GM19438 (cell line): ENCODE data around the gene ANXA6.
A peak's percentile ranks its signal among the peaks of the same experiment; 100 is the strongest.

Experiments
- ATAC-seq: cut with Tn5 transposase; IDR thresholded peaks from one replicate; pipeline ENCODE4 v1.9.1; 2021; ENCODE audit warnings: low read depth; ENCODE audit not compliant: unreplicated experiment

ANXA6 gene

DNA sequence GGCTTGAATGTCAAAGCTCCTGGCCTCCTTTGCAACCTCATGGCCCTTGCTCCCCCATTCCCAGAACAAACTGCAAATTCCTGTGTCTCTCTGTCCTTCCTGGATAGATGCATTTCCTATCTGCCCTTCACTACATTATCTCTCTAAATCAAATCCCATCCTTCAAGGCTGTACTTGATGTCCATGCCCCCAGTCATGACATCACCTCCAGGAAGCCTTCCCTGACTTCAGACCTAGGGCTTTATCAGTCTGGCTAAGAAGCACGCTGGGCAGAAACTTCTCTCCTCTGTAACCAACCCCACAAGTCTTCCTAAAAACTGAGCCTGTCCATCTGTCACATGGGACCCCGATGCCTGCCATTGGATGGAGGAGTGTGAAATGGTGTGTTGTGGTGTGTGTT lies 51.1 kb downstream of the ANXA6 start:
- ATAC-seq = no peak

DNA sequence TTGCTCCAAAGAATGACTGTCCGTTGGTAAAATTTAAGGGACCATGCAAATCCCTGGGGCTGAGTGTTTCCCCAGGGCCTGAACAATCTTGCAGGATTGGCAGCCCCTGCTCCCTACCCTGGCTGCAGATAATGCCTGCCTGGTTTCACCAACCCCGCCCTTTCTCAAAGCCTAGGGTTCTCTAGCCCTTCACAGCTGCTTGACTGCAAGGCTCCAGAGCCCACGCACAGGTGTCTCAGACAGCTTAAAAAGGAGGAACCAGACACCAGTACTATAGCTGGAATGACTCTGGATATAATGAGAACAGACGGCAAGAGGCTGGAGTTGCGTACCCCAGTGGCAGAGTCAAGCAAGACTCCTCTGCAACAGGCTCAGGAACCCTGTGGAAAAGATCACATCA lies 51.5 kb downstream of the ANXA6 start:
- ATAC-seq = no peak

DNA sequence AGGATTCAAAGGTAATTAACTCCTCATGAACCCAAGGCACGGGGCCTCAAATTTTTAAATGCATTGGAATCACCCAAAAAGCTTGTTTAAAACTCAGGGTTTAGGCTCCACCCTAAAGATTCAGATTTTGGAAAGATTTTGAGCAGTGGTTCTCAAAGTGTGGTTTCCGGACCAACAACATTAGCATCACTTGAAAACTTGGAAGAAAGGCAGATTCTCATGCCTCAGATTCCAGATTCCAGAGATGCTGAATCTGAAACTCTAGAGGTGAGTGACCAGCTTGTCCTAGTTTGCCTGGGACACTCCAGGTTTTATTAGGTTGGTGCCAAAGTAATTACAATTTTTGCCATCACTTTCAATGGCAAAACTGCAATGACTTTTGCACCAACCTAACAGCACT lies 52.0 kb downstream of the ANXA6 start:
- no peak for ATAC-seq

DNA sequence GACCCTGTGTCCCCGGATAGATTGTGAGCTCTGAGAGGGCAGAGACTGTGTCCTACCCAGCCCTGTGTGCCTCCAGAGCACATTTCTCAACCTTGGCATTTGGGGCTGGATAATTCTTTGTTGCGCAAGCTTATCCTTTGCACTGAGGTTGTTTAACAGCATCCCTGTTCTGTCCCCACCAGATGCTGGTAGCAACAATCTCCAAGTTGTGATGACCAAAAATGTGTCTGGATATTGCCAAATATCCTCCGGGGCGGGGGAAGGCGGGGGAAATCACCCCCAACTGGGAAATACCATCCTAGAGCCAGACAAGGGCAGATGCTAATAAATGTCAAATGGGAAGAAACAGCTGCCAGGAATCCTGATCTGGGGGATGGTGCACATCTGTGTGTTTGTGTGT lies 52.8 kb downstream of the ANXA6 start:
- no peak for ATAC-seq

DNA sequence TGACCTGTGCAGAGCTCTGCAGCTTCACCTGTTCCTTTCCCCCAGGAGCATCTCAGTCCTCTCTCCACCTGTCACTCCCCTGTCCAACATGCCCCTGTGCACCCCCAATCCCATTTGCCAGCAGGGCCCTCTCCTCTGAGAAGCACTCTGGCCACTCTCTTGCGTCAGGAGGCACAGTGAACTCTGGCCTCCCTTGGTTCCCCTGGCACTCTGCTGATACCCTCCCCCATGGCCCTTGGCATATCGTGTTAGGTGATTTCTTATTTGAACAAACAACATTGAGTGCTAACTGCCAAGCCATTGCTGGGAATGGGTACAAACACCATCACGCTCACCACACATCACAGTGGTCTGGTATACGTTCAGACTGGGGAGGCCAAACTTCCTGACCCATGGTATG lies 55.8 kb downstream of the ANXA6 start:
- ATAC-seq = no peak

DNA sequence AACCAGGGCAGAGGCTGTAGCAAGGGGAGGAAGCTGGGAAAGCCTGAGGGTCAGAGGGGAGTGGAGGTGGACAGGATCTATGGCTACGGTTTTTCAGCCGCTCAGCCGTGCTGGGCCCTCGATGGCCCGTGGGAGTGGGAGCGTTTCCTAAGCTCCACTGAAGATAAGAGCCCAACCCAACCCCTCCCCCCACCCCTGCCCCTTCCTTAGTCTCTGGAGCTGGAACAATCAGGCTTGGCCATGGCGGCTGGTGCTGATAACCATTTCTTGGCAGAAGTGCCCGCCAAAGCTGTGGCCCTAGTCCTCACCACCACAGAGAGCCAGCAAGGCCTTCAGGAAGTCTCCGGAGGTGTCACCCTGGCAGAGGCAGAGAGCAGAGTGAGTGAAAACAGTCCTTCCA lies 56.4 kb downstream of the ANXA6 start:
- no peak for ATAC-seq

DNA sequence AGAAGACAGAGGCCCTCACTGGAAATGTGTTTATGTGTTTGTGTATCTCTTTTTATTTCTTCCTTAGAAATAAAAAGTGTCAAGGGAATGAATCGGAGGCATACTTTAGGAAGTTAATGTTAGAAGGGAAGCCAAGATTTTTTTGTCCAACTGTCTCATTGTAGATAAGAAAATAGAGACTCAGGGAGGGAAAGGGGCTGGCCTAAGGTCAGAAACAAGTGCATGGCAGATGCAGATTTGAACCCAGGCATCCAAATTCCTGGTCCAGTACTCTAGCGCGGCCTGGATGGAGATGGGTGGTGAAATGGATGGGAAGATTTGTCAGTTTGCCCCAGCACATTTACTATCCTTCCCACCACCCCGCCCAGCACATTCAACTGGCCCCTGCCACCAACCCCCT lies 56.9 kb downstream of the ANXA6 start:
- ATAC-seq = no peak

DNA sequence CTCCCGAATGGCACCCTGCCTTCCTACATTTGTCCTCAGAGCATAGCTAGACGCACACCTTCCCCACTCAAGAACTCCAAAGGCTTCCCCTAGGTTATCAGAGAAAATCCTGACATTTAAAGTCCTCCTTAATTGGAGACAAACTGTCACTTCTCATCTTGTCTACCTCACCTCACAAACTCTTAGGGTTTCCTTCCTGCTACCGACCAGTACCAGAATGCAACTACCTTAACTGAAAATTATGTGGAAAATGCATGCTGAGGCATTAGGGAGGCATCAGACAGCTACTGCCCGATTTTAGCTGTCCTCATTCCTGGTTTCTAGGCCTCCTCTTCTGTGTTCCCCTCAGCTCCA lies 58.8 kb downstream of the ANXA6 start:
- ATAC-seq = no peak

DNA sequence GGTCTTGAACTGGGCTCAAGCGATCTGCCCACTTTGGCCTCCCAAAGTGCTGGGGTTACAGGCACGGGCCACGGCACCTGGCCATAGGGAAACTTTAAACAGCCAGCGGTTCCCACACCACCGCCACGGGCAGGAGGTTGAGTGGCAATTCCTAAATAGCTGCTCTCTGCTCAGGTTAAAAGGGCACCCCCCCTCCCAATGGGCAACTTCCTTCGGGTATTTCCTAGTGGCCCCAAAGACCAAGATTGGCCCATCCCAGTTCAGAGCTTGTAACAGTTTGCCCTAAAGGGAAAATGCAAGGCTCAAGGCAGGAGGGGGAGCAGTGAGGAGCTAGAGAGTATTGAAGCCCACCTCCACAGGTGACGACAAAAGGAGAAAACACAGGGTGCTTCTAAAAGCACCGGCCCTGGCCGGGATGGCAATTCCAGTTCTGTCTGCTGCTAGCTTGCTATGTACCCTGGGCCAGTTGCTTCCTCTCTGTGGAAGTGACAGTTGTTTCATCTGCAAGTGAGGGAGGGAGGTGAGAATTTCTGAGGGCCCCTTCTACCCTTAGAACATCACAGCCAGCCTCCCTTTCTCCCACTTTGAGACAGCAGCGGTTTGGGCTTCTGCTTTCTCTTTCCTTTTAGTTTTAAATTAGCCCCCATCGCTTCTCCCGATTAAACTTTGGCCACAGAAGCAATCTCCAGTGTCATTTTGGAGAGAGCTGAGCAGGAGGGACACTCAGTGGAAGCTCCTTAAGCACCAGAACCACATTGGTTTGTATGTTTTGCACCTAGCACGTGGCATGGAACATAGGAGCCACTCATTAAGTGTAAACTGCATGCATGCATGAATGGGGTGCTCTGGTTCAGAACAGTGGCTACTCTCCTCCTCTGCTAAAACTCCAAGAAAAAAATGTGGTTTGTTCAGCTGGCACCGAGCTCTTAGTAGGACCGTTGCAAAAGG lies 59.5 kb downstream of the ANXA6 start:
- no peak for ATAC-seq

DNA sequence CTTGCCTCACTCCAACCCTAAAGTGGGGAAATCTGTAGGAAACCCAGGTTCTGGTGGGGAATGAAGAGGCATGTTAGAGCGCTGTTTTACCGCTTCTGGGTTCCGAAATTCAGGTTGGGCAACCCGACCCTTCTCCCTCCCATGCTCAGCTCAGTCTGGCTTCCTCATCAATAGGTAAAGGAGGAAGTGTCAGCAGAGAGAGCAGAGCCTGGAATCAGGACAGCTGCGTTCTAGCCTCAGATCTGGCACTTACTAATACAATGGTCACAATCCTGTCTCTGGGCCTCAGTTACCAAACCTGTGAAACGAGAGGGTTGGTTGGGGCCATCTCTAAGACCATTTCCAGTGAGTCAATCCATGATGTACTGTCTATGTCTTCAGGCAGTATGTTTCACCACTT lies 60.5 kb downstream of the ANXA6 start:
- no peak for ATAC-seq

DNA sequence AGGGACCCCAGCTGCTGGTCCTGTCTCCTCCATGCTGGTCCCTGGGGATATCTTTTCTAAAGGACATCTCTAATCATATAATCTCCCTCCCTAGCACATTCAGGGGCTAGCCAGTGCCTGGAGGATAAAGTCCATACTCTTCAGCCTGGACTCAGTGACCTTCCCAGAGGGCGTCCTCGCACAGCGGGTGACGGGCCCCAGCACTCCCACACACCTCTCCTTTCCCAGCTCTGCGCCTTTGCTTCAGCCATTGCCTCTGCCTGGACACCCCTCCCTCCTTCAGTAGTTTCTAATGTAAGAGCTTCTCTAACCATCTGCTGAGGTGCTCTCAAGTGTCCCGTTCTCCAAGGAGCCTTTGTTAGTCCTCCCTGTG lies 61.6 kb downstream of the ANXA6 start:
- ATAC-seq = no peak

DNA sequence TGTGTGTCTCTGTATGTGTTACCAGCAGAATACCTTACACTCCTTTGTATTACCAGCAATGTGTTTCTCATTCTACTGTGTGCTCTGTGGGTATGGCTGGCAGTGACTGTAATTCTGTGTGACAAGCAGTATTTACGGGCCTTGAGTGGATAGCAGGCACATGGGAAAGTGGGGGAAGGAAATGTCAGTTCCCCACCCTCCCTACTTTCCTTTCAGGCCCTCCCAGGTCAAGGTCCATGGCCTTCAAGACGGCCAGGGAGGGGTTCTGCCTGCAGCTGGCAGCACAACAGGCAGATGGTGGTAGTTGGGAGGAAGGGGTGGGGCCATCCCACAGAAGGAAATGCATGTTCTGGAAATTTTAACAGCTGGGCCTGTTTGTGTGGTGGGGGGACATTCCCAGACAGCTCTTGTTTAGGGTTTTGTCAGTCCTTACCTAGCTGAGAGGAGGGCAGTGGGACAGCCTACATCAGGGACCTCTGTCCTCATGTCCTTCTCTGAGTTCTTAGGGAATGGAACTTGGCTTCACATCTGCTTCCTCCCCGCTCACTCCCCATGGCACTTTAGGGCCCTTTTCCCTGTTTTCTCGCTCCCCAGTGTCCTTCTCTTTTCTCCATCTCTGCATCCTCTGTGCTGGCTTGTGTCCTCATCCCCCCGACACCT lies 62.1 kb downstream of the ANXA6 start:
- ATAC-seq = no peak

DNA sequence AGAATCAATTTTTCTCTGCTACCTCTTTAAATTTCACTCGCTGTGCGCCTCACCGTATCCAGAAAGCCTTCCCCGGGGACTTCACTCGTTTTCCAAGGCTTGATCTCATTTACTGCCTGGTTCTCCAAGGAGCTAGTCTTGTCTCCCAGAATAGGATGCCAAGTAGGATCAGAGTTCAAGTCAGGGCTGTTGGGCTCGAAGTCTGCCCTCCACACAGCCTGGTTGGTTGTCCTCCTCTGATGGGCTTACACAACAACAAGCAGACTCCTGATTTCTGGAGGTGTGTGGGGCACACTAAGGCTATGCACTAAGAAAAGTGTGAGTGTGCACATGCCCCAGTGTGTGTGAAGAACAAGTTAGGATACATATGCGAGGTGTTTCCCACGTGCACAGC lies 62.7 kb downstream of the ANXA6 start:
- ATAC-seq = no peak

DNA sequence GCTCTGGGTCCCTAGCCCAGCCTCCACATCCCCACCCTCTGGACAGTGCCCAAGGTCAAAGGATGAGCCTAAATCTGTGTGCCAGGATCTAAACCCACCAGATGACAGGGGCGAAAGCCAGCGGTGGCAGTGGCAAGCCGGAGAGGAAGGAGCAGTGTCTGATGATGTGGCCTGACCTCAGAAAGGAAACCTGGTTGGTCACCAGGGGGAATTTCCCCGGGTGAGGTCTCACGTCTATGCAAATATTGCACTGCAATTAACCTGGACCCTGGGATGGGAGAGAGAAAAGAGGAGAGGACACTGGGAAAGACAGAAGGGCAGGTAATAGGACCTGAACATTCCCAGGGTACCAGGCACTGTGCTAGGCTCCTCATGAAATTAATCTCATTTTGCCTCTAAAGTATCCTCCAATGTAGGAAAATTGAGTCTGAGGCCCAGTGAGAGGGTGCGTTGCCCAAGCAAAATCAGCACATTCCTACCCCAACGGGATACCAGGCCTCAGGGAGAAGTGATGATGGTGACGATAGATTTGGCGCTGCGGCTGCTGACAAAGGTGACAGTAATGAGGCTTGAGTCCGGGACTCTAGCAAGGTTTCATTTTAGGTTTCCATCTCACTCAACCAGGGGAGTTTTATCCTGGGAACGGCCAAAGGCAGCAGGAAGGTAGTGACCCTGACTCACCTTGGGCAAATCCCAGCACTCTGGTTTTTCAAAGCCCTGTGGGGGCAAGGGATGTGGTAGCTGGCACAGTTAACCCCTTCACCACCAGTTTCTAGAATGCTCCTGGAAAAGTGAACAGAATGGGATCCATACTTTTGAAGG lies 63.3 kb downstream of the ANXA6 start:
- ATAC-seq = peak; percentile 73

DNA sequence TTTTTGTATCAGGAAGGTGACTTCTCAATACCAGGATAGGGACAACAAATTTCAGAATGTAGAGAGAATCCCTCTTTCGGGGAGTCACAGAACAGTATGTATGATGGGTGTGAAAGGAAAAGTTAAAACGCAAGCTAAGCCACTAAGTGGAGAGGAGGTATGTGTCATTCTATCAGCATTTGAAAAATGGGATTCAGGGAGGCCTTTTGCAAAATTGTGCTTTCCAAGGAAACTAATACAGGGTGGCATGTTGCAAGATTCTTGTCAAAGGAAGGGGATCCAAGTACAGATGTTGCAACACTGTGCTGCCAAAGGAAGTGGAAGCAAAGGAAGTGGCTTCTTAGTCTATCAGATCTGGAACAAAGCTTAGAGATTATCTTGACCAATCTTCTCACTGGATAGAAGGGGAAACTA lies 64.1 kb downstream of the ANXA6 start:
- ATAC-seq = no peak

DNA sequence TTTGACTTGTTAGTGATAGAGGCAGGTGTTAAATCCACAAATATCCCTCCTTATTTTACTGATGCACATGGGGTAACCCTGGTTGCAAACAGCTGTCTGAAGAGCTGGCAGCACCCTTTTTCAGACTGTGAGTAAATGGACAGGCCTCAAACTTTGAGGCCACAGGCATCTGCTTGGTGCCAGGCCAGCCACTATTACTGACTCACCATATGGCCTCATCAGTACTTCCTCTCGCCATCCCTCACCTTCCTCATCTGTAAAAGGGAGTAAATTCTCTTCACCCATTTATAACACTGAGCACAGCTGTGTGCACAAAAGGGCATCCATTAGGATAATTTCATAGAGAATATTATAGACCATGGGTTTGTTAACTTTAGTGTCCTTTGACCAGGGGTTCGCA lies 64.8 kb downstream of the ANXA6 start:
- ATAC-seq = no peak

DNA sequence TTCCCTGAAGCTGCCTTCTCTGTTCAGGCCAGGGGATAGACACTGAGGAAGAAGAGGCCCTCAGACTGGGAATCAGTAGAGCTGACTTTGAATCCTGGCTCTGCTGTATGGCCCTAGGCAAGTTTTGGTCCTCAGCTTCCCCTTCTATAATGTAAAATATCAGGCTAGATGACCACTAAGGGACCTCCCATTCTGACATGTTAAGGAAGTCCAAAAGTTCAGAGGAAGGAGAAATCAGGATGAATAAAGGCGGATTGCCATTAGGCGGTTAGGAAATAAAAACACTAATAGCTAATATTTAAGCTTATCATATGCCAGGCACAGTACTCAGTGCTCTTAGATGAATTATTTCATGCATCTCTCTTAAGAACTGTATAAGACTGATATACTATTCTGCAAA lies 67.9 kb downstream of the ANXA6 start:
- no peak for ATAC-seq

DNA sequence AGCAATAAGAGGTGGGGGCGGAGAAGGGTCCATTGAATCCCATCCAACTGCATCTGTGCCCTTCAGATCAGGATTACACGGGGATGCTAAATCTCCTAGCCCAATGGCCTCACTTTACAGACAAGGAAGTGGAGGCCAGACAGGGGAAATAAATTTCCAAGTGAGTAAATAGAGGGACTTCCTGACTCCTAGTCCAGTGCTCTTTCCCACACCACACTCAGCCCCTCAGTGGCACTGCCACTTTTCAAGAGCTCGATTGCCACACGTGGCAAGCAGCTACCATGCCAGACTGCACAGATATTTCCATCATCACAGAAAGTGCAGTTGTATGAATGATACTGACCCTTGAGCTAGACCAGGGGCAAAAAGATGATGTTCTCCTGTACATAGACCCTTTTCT lies 68.6 kb downstream of the ANXA6 start:
- no peak for ATAC-seq

DNA sequence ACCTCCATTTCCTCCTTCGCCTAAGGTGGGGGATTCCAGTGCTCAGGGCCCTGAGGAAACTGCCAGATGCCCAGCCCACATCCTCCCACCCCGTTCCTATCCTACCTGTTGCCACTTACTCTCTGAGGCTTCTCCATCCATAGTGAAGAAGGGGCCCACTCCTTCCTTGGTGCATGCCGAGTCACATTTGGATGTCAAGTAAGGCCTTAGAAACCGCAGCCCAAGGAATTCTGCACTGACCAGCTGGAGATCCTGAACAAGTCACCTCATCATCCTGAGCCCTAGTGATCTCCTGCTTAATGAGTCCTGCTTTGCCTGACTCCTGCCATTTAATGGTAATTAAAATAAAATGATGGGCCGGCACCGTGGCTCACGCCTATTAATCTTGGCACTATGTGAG lies 70.1 kb downstream of the ANXA6 start:
- ATAC-seq = no peak

DNA sequence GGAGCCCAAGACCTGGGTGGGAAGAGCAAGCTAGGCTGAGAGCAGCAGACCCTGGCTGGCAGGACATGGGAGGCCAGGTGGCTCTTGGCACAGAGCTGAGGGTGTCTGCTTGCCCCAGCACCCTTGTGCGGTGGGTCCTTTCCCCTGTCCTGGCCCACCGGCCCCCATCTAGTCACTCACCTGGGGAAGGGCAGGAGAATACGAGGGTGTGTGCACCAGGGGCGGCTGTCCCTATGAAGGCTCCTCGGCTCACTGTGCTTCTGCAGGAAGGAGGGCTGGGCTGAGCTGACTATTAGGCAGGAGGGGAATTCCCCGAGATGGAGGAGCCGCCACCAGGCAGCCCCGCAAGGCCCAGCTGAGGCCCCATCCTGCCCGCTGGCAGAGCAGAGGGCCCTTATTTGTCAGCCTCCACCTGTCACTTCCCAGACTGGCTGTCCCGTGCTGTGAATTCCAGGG lies 70.6 kb downstream of the ANXA6 start:
- peak; percentile 70 for ATAC-seq

DNA sequence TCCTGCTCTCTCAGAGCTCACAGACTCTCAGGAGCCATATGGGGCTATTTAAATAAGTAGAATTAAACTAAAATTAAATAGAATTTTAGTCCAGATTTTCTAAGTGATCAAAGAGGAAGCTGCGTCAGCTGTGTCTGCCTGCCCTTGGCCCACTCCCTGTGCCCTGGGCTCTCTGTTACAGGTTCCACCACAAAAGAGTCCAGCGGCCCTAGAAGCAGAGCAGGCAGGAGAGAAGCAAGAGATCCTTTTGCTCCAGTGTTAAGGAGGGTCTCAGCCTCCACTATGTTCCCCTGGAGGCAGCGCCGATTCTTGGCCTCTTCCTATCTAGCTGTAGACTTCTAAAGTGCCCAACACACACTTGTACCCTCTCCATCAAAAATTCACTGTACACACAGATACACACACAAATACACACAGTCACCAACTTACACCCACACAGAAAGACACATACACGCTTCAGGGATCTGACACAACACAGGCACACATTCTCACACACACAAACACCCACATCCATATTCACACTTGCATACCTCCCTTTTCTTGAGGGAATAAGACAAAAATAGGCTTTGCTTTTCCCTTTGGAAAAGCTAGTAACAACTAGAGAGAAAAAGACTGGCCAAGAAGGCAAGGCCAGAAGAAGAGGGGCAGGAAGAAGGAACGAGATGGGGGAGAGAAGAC lies 71.2 kb downstream of the ANXA6 start:
- ATAC-seq = no peak
